Measurements from ENCODE around the gene PSMA3. TPM values are rescaled to one million over a fixed set of nuclear protein-coding genes. Genes with fewer than 3 reads are reported as not detected.

PSMA3 gene
- total RNA-seq, 1 donor from 2014 or later: 180 TPM

GRCh38 chr14:58294201-58294600 is 49.6 kb downstream of the PSMA3 start:
- Mint-ChIP-seq H3K4me1 (ENCODE audit: unreplicated experiment) (peaks cover 9% of the 10 kb centered on the region), H3K4me3 (ENCODE audit: unreplicated experiment) (peak overlapping the region; percentile 65), H3K36me3 (ENCODE audit: low read depth, unreplicated experiment) (peaks cover 27% of the 10 kb centered on the region), H3K27ac (ENCODE audit: unreplicated experiment) (no peak overlapping the region), H3K27me3 (ENCODE audit: unreplicated experiment) (no peaks in the 10 kb centered on the region), H3K9me3 (ENCODE audit: unreplicated experiment) (no peaks in the 10 kb centered on the region)
- DNase-seq (ENCODE audit: low spot score): no peak
- TF ChIP-seq CTCF (IDR thresholded peaks at IDR 0.05; ENCODE audit: unreplicated experiment): no peak

- peaks cover 19% of the 10 kb centered on the region for H3K4me1 Mint-ChIP-seq (ENCODE audit: unreplicated experiment)
- H3K4me3 Mint-ChIP-seq (ENCODE audit: unreplicated experiment): no peak overlapping the region
- no peaks in the 10 kb centered on the region for H3K9me3 Mint-ChIP-seq (ENCODE audit: unreplicated experiment)
- TF ChIP-seq CTCF (IDR thresholded peaks at IDR 0.05; ENCODE audit: unreplicated experiment): no peak
- H3K27ac Mint-ChIP-seq (ENCODE audit: unreplicated experiment): no peak overlapping the region
- DNase-seq (ENCODE audit: low spot score): no peak
- H3K27me3 Mint-ChIP-seq (ENCODE audit: unreplicated experiment): peaks cover 6% of the 10 kb centered on the region
- H3K36me3 Mint-ChIP-seq (ENCODE audit: low read depth, unreplicated experiment): peaks cover 26% of the 10 kb centered on the region
Measured at GRCh38 chr14:58296726-58297125, 52.1 kb downstream of the PSMA3 start.

DNA sequence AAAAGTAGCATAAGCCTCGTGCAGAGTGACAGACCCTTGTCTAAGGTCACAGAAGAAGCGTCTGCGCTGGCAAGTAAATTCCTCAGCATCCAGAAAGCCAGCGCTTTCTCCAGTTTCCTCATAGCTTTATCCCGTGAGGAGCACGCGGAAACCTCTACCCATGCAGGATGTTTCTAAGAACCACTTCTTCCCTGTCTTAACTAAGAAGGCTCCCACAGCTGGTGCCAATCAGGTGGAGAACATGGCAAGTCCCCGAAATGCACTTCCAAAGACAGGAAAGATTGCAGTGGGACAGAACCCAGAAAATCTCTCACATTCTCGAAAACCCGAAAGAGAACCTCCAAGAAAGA is 52.7 kb downstream of the PSMA3 start:
- TF ChIP-seq CTCF (IDR thresholded peaks at IDR 0.05; ENCODE audit: unreplicated experiment): no peak
- DNase-seq (ENCODE audit: low spot score): peak; percentile 46
- Mint-ChIP-seq H3K9me3 (ENCODE audit: unreplicated experiment) (no peaks in the 10 kb centered on the region), H3K4me3 (ENCODE audit: unreplicated experiment) (no peak overlapping the region), H3K4me1 (ENCODE audit: unreplicated experiment) (peaks cover 19% of the 10 kb centered on the region), H3K36me3 (ENCODE audit: low read depth, unreplicated experiment) (peaks cover 29% of the 10 kb centered on the region), H3K27me3 (ENCODE audit: unreplicated experiment) (peaks cover 6% of the 10 kb centered on the region), H3K27ac (ENCODE audit: unreplicated experiment) (no peak overlapping the region)

- peak; percentile 96 for DNase-seq (ENCODE audit: low spot score)
- Mint-ChIP-seq H3K27ac (ENCODE audit: unreplicated experiment) (no peak overlapping the region), H3K9me3 (ENCODE audit: unreplicated experiment) (no peaks in the 10 kb centered on the region), H3K4me3 (ENCODE audit: unreplicated experiment) (no peak overlapping the region), H3K4me1 (ENCODE audit: unreplicated experiment) (peaks cover 19% of the 10 kb centered on the region), H3K36me3 (ENCODE audit: low read depth, unreplicated experiment) (peaks cover 29% of the 10 kb centered on the region), H3K27me3 (ENCODE audit: unreplicated experiment) (peaks cover 6% of the 10 kb centered on the region)
- TF ChIP-seq CTCF (IDR thresholded peaks at IDR 0.05; ENCODE audit: unreplicated experiment): no peak
Measured at GRCh38 chr14:58297762-58298476, 53.3 kb downstream of the PSMA3 start.

DNA sequence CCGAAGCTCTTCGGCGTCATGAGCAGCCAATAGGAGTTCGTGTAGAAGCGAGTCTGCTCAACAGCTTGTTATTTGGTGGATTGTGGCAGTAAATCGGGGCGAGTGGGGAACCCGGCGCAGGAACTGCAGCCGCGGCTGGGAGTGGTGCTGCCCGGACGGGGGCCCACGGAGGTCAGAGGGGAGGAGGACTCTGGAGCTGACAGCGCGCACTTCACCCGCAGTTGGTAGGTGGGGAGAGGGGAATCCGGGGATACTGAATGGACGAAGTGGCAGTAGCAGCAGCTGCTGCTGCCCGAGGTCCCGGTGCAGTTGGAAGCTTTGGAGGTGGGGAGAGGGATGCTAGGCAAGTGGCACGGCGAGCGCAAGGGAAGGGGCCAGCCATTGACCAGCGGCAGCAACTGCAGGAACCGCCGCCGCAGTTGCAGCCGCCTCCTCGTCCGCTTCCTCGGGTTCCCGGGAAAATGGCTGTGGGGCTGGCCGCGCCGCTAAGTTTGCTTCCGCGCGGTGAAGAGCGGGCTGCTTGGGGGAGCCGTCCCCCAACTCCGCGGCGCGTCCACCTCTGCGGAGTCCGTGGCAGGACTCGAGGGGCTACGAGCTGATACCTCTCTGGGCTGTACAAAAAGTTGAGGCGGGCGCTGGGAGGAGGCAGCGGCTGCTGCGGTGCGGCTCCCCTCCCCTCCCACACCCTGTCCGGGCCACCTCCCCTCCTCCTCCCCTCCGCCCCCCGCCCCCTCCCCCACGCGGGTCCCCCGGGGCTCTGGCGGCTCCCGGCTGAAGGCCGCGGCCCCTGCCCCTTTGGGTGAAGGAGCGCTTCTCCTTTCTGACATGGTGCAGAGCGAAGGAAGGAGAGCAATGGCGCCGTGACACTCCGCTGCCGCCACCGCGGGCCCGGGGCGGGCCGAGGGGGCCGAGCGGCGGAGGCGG is 54.1 kb downstream of the PSMA3 start, which contains the start of gene ARID4A:
TSS of gene ARID4A (plus strand) at position 79 of the 924 bp plus-strand sequence. CDS start 1,300 bp downstream, outside the sequence.
- no peak for DNase-seq (ENCODE audit: low spot score)
- Mint-ChIP-seq H3K4me3 (ENCODE audit: unreplicated experiment) (no peak within 1 kb of the TSS), H3K27me3 (ENCODE audit: unreplicated experiment) (peaks cover 6% of the 10 kb centered on the region)

More for the DNA sequence above, 54.1 kb downstream of the PSMA3 start, which contains the start of gene ARID4A:
- H3K27ac Mint-ChIP-seq (ENCODE audit: unreplicated experiment): no peak within 1 kb of the TSS
- no peak for TF ChIP-seq CTCF (IDR thresholded peaks at IDR 0.05; ENCODE audit: unreplicated experiment)
- H3K36me3 Mint-ChIP-seq (ENCODE audit: low read depth, unreplicated experiment): peaks cover 24% of the 10 kb centered on the region
- peaks cover 19% of the 10 kb centered on the region for H3K4me1 Mint-ChIP-seq (ENCODE audit: unreplicated experiment)
- no peaks in the 10 kb centered on the region for H3K9me3 Mint-ChIP-seq (ENCODE audit: unreplicated experiment)
